ENCODE results near the gene MICALL1.

MICALL1 gene

GRCh38 chr22:37905534-37906363 is at the start of gene MICALL1:
Gene MICALL1, plus strand, starts transcription at chr22:37906297. Its CDS starts 126 bp downstream, at chr22:37906423.
- DNase-seq = no peak

- no peak for DNase-seq
Measured at GRCh38 chr22:37860796-37861421, 45.2 kb upstream of the MICALL1 start.

- no peak for DNase-seq
Measured at GRCh38 chr22:37862570-37863325, 43.3 kb upstream of the MICALL1 start.

- DNase-seq = no peak
Measured at GRCh38 chr22:37865510-37865909, 40.6 kb upstream of the MICALL1 start.

GRCh38 chr22:37870273-37870672 is 35.8 kb upstream of the MICALL1 start:
- no peak for DNase-seq

- no peak for DNase-seq
Measured at GRCh38 chr22:37880668-37881440, 25.2 kb upstream of the MICALL1 start.

- DNase-seq = no peak
Measured at GRCh38 chr22:37884420-37884819, 21.7 kb upstream of the MICALL1 start.

- peak; percentile 16 to 21 for DNase-seq
Measured at GRCh38 chr22:37887584-37888378, 18.3 kb upstream of the MICALL1 start.

GRCh38 chr22:37891926-37892325 is 14.2 kb upstream of the MICALL1 start:
- DNase-seq = no peak

GRCh38 chr22:37892566-37893335 is 13.3 kb upstream of the MICALL1 start:
- no peak for DNase-seq

- no peak for DNase-seq
Measured at GRCh38 chr22:37893583-37893983, 12.5 kb upstream of the MICALL1 start.

- DNase-seq = no peak
Measured at GRCh38 chr22:37894939-37895670, 11.0 kb upstream of the MICALL1 start.

GRCh38 chr22:37896181-37896592 is 9.9 kb upstream of the MICALL1 start:
- DNase-seq = peak; percentile 48 to 54

- no peak for DNase-seq
Measured at GRCh38 chr22:37896939-37897338, 9.2 kb upstream of the MICALL1 start.

GRCh38 chr22:37897807-37898206 is 8.3 kb upstream of the MICALL1 start:
- no peak for DNase-seq

- DNase-seq = no peak
Measured at GRCh38 chr22:37898441-37899181, 7.5 kb upstream of the MICALL1 start.

- DNase-seq = peak; percentile 48 to 58
Measured at GRCh38 chr22:37904572-37905533, 1.2 kb upstream of the MICALL1 start.

GRCh38 chr22:37906364-37907008 is 389 bp downstream of the MICALL1 start:
- DNase-seq = no peak
